Left lung (tissue), 14 donors: ENCODE measurements around the gene TMEM82. TPM values are rescaled to one million over a fixed set of nuclear protein-coding genes. Genes with fewer than 3 reads are reported as not detected.
A peak's percentile ranks its signal among the peaks of the same experiment; 100 is the strongest.
"Not testable (repeated sequence)": the region's sequence is repeated elsewhere in the genome, so short reads cannot be mapped to it uniquely, and the experiment has no call there.

ENCODE experiments used
- ATAC-seq: fragments of 200-7000 bp; cut with Tn5 transposase; one replicate; pipeline ENCODE4 v1.9.1; 2020; ENCODE audit warnings: moderate library complexity
- DNase-seq, 4 donors: peaks; one replicate each; pipeline ENCODE4 v3.0.0-alpha.2; 2013 to 2020
- H3K27ac ChIP-seq, 2 donors: fragments of 200-600 bp; sonication (generic) in 1 of 2; one replicate each; pipeline versions ENCODE4 v1.5.0 to v1.8.0; 2020 to 2021
- H3K27me3 ChIP-seq, 2 donors: fragments of 200-600 bp; sonication (generic) in 1 of 2; one replicate each; pipeline versions ENCODE4 v1.5.0 to v1.8.0; 2020 to 2021
- H3K36me3 ChIP-seq, 2 donors: fragments of 200-600 bp; sonication (generic) in 1 of 2; one replicate each; pipeline versions ENCODE4 v1.5.0 to v1.8.0; 2020 to 2021
- H3K4me1 ChIP-seq, 2 donors: fragments of 200-600 bp; one replicate each; pipeline ENCODE4 v1.8.0; 2021
- H3K4me3 ChIP-seq, 2 donors: fragments of 200-600 bp; sonication (generic) in 1 of 2; one replicate each; pipeline versions ENCODE4 v1.5.0 to v1.8.0; 2020 to 2021; ENCODE audit warnings: mild to moderate bottlenecking in 1 of 2
- H3K9me3 ChIP-seq, 2 donors: fragments of 200-600 bp; sonication (generic) in 1 of 2; one replicate each; pipeline versions ENCODE4 v1.5.0 to v1.8.0; 2020 to 2021
- intact Hi-C, 2 donors: fragments of 100-400 bp; cut with DNase I; formaldehyde crosslinking; loops; one replicate each; pipeline versions ENCODE4 v1.11.2 to v1.14.2; 2022
- long read RNA-seq, 12 donors: library from polyadenylated mRNA in 2 of 12; unstranded in 2 of 12; transcript quantifications; one replicate each; pipeline ENCODE4 v2.0.0 and lab custom pipeline, GENCODE V29; 2019 to 2026
- polyA plus RNA-seq, 6 donors: library from polyadenylated mRNA; unstranded; fragments of 120-200 nt; gene quantifications; one replicate each; pipeline ENCODE4 v1.2.1, GENCODE V29; 2013; ENCODE audit not compliant: insufficient read length in 6 of 6
- total RNA-seq, 2 donors: library from RNA; stranded (reverse); fragmentation: NEBNext Ultra II Directional; extraction: Animal tissue kit (Norgen Biotek cat#: 25700); gene quantifications; one replicate each; pipeline ENCODE4 v1.2.1, GENCODE V29; 2021
- TF ChIP-seq, protein P1 (sequence below), 2 donors: fragments of 200-600 bp; sonication (generic) in 1 of 2; IDR thresholded peaks; one replicate each; pipeline versions ENCODE4 v1.5.0 to v1.8.0; 2021; ENCODE audit warnings: antibody characterized with exemption in 2 of 2
- donor health status: DM: no; HTN: yes; CAD: no.
- donor health status: DM: no; HTN: no; CAD: no.

TMEM82 gene
- total RNA-seq (not detected), polyA plus RNA-seq (under 1 TPM in 2 of 6 donors, not detected in 4; 0.14 to 0.15 TPM)
- long read RNA-seq, donor 1, result 0 reads
- long read RNA-seq, donor 2, result 0 reads
- long read RNA-seq, donor 3, result 0 reads
- long read RNA-seq, donor 4, result 0 reads
- long read RNA-seq, donor 5, result 0 reads
- long read RNA-seq, donor 6, result 0 reads
- long read RNA-seq, donor 7, result 0 reads
- long read RNA-seq, donor 8, result 0 reads
- long read RNA-seq, donor 9, result 0 reads
- long read RNA-seq, donor 10, result 0 reads
- long read RNA-seq, donor 11, result 0 reads
- long read RNA-seq, donor 12, result 0 reads

DNA sequence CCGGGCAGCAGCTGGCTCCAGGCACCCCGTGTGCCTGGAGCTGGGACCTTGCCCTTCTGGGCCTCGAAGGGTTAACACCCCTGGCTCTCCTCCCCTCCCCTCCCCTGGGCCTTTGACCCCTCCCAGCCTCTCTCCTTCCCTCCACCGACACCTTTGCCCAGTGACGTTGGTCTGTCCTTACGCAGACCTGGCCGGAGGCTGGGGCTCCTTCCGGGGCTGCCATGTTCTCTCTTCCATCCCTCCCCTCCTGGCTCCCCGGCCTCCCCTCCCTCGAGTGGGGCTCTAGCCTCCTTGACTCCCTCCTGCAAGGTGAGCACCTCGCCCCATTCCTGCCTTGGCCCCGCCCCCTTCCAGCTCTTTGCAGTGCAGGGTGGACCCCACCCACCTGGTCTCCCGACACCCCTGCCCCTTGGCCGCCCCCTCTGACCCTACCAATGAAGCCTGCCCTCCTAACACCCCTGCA, at the start of gene TMEM82:
TMEM82 (plus strand) TSS at position 161 of the 463 bp plus-strand sequence; CDS start at position 222, 61 bp downstream.
- no peak within 1 kb of the TSS for H3K27ac ChIP-seq
- H3K4me3 ChIP-seq, result no peak within 1 kb of the TSS
- H3K9me3 ChIP-seq, result no peaks in the 10 kb centered on the region
- H3K36me3 ChIP-seq, result no peaks in the 10 kb centered on the region
- ATAC-seq (no peak), DNase-seq (no peak)
- TF ChIP-seq, protein P1, sequence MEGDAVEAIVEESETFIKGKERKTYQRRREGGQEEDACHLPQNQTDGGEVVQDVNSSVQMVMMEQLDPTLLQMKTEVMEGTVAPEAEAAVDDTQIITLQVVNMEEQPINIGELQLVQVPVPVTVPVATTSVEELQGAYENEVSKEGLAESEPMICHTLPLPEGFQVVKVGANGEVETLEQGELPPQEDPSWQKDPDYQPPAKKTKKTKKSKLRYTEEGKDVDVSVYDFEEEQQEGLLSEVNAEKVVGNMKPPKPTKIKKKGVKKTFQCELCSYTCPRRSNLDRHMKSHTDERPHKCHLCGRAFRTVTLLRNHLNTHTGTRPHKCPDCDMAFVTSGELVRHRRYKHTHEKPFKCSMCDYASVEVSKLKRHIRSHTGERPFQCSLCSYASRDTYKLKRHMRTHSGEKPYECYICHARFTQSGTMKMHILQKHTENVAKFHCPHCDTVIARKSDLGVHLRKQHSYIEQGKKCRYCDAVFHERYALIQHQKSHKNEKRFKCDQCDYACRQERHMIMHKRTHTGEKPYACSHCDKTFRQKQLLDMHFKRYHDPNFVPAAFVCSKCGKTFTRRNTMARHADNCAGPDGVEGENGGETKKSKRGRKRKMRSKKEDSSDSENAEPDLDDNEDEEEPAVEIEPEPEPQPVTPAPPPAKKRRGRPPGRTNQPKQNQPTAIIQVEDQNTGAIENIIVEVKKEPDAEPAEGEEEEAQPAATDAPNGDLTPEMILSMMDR (IDR thresholded peaks at IDR 0.05), result no peak
- H3K27me3 ChIP-seq, result no peaks in the 10 kb centered on the region
- H3K4me1 ChIP-seq, result peaks cover 0 to 3% of the 10 kb centered on the region in 2 donors
- intact Hi-C loops, result no loop called here

DNA sequence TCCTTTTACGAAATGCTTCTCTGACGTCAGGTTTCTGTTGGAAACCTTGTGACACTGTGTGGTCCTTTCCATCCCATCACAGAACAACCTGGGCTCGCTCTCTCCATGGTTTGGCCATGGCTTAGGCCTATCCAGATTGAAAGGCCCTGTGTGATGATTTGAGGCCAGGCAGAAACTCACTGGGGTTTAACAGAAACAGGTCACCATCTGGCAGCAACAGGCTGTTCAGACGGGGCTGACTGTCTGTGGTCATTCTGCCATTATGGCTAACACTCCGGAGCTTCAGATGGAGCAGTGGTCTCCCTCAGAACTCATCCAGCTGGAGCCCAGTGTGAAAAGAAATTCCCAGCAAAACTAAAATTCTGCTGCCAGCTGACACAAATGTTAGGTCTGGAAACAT, 48.9 kb upstream of the TMEM82 start:
- Histone ChIP-seq H3K9me3 (no peaks in the 10 kb centered on the region), H3K27ac (no peak overlapping the region), H3K4me1 (peaks cover 6 to 48% of the 10 kb centered on the region in 2 donors), H3K36me3 (peaks cover 0 to 14% of the 10 kb centered on the region in 2 donors), H3K27me3 (no peaks in the 10 kb centered on the region), H3K4me3 (no peak overlapping the region)
- ATAC-seq, result no peak
- TF ChIP-seq, protein P1 (IDR thresholded peaks at IDR 0.05), result no peak
- no peak for DNase-seq
- intact Hi-C loops, result no loop called here

DNA sequence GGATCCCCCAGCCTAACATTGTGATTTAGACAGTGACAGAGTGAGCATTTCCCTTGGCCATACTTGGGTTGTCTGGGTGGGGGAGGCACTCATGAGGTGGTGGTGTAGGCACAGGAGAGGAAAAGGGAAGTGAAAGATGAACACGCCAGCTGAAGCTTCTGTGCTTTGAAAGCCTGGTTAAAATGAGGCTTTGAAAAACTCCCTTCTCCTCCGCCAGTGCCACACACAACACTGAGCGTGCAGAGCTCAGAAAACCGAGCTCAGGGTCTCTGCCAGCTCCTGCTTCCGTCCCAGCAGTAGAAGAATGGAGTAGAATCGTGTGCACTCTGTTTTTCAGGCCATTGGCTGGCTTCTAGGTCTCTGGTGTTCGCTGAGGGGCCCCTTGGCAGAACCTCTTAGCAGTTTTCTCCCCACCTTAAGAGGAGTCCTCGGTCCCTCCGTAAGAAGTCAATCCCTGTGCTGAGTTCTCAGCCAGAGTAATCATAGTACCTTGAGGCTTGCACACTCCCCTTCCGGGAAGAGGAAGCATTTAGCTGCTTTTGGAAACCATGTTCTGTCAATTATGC, 45.3 kb upstream of the TMEM82 start:
- ATAC-seq, result peak; percentile 59
- Histone ChIP-seq H3K27ac (peak overlapping the region; percentile 69 to 77), H3K4me3 (no peak overlapping the region), H3K9me3 (no peaks in the 10 kb centered on the region), H3K4me1 (peaks cover 16 to 56% of the 10 kb centered on the region in 2 donors), H3K27me3 (no peaks in the 10 kb centered on the region), H3K36me3 (no peaks in the 10 kb centered on the region)
- TF ChIP-seq, protein P1 (IDR thresholded peaks at IDR 0.05), result no peak
- no peak for DNase-seq
- intact Hi-C loops, result no loop called here

DNA sequence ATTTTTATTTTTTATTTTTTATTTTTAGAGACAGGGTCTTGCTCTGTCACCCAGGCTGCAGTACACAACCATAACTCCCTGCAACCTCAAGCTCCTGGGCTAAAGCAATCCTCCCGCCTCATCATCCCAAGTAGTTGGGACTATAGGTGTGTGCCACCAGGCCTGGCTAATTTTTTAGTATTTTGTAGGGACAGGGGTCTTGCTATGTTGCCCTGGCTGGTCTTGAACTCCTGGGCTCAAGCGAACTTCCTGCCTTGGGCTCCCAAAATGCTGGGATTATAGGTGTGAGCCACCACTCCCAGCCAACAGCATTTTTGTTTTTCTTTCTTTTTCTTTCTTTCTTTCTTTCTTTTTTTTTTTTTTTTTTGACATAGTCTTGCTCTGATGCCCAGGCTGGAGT, 44.1 kb upstream of the TMEM82 start:
- no peak for DNase-seq
- no peaks in the 10 kb centered on the region for H3K27me3 ChIP-seq
- H3K27ac ChIP-seq, result no peak overlapping the region
- peaks cover 22 to 62% of the 10 kb centered on the region in 2 donors for H3K4me1 ChIP-seq
- TF ChIP-seq, protein P1 (IDR thresholded peaks at IDR 0.05), result no peak
- intact Hi-C loops, result no loop called here
- H3K9me3 ChIP-seq, result no peaks in the 10 kb centered on the region
- ATAC-seq, result no peak
- H3K4me3 ChIP-seq, result no peak overlapping the region
- H3K36me3 ChIP-seq, result no peaks in the 10 kb centered on the region

DNA sequence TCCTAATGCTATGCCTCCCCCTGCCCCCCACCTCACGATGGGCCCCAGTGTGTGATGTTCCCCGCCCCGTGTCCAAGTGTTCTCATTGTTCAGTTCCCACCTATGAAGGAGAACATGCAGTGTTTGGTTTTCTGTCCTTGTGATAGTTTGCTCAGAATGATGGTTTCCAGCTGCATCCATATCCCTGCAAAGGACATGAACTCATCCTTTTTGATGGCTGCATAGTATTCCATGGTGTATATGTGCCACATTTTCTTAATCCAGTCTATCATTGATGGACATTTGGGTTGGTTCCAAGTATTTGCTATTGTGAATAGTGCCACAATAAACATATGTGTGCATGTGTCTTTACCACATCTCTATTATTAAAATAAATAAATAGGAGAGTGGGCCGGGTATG, 43.0 kb upstream of the TMEM82 start:
- peaks cover 29 to 72% of the 10 kb centered on the region in 2 donors for H3K4me1 ChIP-seq
- H3K9me3 ChIP-seq, H3K27me3 ChIP-seq, H3K36me3 ChIP-seq, H3K4me3 ChIP-seq, intact Hi-C loops, ATAC-seq, DNase-seq, H3K27ac ChIP-seq: not testable (repeated sequence)
